Stimulated activated CD4-positive, alpha-beta T cell treated with anti-CD3 and anti-CD28 coated beads, Interleukin-2, amount 100 ng/mL, for 24 hours (primary cell): ENCODE data around the gene CLSTN1.
"Not testable (repeated sequence)": the region's sequence is repeated elsewhere in the genome, so short reads cannot be mapped to it uniquely, and the experiment has no call there.

Experiments used
- DNase-seq, 2 donors: peaks; one replicate each; pipeline ENCODE4 v3.0.0-alpha.2; 2020

The CLSTN1 gene

GRCh38 chr1:9760824-9761223 lies 62.9 kb downstream of the CLSTN1 start:
- no peak for DNase-seq

- DNase-seq, result no peak
Measured at GRCh38 chr1:9759939-9760338, 63.8 kb downstream of the CLSTN1 start.

GRCh38 chr1:9758559-9759121 lies 65.1 kb downstream of the CLSTN1 start:
- DNase-seq, result no peak

GRCh38 chr1:9755441-9755995 lies 68.2 kb downstream of the CLSTN1 start:
- DNase-seq, result no peak

DNA sequence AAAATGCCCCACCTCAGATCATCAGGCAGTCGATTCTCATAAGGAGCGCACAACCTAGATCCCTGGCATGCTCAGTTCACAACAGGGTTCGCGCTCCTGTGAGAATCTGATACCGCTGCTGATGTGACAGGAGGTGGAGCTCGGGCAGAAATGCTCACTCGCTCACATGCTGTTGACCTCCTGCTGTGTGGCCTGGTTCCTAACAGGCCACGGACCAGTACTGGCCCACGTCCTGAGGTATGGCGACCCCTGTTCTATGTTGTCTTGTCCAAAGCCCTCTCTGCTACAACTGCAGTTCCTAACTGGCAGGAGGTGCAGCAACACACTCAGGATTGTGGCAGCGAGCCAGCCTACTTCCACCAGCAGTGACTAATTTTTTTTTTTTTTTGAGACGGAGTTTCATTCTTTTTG lies 70.6 kb downstream of the CLSTN1 start:
- no peak for DNase-seq

- no peak for DNase-seq
Measured at GRCh38 chr1:9751971-9752370, 71.8 kb downstream of the CLSTN1 start.

DNA sequence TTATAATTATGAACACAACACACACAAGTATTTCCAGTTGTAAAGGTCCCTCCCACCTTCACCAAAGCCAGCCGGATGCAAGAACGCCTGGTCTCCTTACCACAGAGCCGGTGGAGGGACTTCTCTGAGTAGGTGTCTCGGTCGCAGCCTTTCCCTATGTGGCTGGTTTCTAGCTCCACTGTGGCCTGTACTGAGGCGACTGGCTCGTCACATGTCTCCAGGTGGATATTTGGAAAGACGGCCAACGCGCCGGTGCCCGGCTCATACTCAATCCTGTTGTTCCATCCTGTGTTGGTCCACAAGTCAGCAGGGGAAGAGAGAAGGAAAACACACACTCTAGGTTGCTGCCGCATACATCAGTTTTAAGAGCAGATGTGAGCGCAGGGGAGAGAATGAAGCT lies 74.4 kb downstream of the CLSTN1 start:
- no peak for DNase-seq

- DNase-seq, result not testable (repeated sequence)
Measured at GRCh38 chr1:9748391-9748790, 75.4 kb downstream of the CLSTN1 start.

DNA sequence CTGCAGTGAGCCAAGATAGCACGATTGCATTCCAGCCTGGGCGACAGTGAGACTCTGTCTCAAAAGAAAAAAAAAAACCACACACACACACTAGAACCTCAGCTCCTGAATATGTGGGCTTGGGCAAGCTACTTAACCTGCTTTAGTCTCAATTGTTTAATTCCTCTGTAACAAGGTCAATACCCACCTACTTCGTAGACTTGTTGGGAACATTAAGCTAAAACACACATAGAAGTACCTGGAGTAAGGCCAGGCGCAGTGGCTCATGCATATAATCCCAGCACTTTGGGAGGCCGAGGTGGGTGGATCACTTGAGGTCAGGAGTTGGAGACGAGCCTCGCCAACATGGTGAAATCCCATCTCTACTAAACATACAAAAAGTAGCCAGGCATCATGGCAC lies 77.1 kb downstream of the CLSTN1 start:
- DNase-seq, result no peak

DNA sequence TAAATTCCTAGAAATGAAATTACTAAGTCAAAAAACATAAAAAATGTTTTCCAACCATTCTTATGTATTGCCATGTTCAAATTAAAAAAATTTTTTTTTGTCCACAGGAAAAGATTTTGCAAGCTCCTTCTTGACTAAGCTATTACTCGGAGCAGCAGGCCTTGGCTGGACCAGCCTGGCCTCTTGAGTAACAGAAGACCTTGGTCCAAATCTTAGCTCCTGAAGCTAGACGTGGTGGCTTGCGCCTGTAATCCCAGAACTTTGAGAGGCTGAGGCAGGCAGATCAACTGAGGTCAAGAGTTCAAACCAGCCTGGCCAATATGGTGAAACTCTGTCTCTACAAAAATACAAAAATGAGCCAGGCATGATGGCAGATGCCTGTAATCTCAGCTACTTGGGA lies 77.6 kb downstream of the CLSTN1 start:
- DNase-seq, result no peak

DNA sequence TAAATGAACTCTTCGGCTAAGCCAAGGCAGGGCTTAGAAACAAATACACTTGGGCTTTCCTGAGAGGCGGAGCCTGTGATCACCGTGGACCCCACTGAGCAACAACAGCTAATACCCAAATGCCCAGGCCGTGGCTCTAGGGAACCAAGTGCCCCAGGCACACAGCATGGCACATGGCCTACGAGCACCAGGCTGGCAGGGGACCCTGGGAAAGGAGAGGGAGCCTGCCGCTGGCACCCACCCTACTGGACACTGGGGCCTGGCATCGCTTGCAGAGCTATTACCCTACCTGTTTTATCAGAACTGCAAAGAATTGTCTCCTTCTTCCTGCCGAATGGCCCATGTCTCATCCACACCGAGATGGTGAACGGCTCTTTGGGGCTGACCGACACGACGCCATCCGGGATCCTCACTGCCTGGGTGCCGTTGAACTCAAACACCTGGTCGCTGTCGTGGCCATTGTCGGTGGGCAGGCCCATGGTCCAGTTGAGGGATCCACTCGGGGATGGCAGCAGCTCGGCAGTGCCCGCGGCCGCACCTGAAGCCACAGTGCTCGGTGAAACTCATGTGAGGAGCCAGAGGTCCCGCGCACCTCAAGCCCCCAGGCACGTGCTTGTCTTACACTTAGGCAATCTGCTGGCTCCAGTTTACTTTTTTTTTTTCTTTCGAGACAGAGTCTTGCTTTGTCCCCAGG lies 79.5 kb downstream of the CLSTN1 start:
- no peak for DNase-seq

DNA sequence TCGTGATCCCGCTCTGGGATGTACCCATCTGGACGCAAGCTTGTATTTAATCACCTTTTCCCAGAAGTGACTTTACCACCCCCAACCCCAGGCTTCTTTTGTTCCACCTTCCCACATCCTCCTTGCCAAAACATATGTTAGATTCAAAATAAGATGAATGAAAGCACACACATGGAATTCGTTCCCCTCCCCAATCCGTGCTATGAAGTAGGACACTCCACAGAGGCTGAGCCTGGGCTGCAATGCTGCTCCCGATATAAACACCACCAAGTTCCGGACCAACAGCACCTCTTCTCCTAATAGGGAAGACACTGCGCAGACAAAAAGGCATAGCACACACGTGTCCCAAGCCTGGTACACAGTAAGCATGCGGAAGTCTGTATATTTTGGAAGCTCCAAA lies 86.1 kb downstream of the CLSTN1 start:
- DNase-seq, result no peak

DNA sequence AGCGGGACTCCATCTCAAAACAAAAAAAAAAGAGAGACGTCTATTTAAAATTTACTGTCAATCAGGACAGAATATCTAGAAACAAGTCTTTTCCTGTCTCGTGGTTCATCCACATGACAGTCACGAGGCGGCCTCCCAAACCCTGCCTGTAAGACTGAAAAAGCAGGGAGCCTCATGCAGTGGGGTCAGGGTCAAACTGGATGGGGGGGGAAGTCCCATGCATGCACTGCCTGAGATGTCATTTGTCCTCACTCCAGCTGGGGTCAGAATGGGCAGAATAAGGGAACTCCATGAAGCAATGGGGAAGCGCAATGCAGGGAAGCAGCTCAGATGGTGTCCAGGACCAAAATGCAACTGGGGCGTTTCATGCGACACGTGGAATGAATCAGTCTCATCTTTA lies 86.7 kb downstream of the CLSTN1 start:
- DNase-seq, result no peak

DNA sequence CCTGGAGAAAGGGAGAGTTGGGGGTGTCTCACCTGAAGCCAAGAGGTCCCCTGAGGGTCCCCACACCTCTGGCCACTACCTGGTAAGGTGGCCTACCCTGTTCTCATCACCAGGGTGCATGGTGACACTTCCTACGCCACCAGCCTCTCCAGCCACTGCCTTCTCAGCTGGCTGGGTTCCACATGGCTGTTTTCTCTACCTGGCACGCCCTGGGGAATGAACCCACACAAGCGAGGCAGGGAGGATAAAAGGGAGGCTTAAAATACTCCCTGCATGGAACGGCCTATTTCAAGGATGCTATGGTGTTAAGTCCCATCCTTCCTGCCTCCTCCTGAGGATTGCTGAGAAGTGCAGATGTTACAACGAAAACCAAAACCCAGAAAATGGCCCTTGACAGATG lies 87.5 kb downstream of the CLSTN1 start:
- no peak for DNase-seq

- DNase-seq, result no peak
Measured at GRCh38 chr1:9735800-9736199, 88.0 kb downstream of the CLSTN1 start.

DNA sequence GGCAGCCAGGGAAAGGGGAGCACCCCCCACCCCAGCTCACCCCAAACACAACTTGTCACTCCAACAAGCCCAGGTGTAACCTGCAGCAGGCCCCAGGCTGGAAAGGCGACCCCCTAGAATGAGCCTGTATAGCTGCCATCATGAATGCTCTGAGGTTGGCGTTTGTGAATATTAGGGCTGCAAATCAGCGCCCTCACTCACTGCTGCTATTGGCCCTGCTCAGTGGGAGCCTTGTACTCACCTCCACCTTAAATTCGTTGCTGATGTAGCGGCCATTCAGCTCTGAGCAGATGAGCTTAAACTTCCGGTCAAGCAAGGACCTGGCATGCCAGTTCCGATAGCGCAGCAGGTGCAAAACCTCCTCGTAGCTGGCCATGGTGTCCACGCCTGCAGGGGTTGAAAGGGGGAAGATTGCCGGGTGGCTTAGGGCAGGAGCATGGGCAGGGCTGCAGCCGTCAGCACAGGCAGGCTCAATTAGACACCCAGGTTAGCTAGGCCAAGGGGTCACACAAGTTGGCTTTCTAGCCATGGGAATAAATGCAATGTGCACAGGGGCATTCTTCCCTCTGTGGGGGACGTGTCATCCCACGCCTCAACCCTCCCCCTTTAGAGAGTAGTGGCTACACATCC lies 90.5 kb downstream of the CLSTN1 start:
- no peak for DNase-seq

- DNase-seq, result no peak
Measured at GRCh38 chr1:9732123-9732971, 91.4 kb downstream of the CLSTN1 start.

DNA sequence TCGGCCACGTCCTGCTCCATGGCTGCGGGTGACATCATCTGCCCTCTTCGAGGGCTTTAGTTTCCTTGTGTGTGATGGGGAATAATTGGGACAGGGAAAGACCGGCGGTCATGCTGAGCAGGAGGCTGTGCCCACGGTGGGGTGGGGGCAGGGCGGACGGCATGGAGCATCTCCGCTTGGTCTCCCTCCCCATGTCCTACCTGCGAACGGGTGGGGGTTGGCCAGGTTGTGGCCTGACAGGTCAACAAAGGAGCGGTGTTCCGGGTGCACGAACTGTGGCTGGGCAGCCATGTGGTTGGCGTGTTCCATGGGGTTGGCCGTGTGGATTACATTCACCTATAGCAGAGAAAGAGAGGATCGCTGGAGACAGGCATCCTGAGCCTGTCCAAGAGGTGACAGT lies 92.2 kb downstream of the CLSTN1 start:
- DNase-seq, result no peak

GRCh38 chr1:9731051-9731537 lies 92.7 kb downstream of the CLSTN1 start:
- no peak for DNase-seq

DNA sequence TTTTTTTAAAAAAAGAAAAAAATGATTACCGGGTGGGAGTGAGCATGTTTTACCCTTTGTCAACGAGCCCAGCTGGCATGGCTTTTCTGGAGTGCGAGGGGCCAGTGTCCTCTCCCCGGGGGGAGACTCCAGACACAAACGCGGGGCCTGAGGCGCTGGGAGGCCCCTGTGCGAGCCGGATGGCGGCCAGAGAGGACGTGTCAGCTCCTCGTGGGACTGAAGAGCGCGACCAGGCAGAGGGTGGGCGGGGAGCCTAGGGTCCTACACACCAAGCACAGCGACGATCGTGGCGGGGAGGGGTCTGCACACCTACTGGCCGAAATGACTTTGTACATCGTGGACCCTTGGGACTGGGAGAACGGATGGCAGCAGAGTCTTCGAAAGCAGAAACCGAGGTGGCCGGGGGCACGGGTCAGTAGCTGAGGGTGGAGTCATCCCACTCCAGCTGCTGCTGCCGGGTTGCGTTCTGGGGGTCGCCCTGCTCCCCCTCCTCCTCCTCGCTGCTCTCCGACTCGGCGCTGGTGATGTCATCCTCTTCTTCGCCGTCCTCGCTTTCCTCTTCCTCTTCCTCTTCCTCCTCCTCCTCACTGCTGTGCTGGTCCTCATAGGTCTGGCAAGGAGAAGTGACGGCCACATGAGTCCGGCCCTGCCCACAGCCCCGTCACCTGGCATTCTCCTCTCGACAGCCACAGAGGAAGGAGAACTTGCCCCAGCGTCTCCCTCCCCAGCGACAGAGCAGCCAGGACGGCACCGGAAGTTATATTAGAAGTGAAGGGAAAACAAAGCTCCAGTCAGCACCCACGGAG lies 93.5 kb downstream of the CLSTN1 start:
- no peak for DNase-seq

GRCh38 chr1:9729523-9729922 lies 94.2 kb downstream of the CLSTN1 start:
- no peak for DNase-seq
